22Rv1 (cell line): ENCODE measurements around the gene CRYZ.
"Not testable (repeated sequence)": the region's sequence is repeated elsewhere in the genome, so short reads cannot be mapped to it uniquely, and the experiment has no call there.

Experiments
- H3K27ac ChIP-seq: fragments of 450-650 bp; 2 replicates; pipeline ENCODE4 v1.5.1; 2017
- CTCF ChIP-seq: fragments of 450-650 bp; IDR thresholded peaks from 2 replicates; pipeline ENCODE4 v1.5.1; 2017; ENCODE audit warnings: mild to moderate bottlenecking
- ZFX ChIP-seq: fragments of 450-650 bp; IDR thresholded peaks from 2 replicates; pipeline ENCODE4 v1.6.1; 2017; ENCODE audit warnings: antibody characterized with exemption, borderline replicate concordance

The CRYZ gene

DNA sequence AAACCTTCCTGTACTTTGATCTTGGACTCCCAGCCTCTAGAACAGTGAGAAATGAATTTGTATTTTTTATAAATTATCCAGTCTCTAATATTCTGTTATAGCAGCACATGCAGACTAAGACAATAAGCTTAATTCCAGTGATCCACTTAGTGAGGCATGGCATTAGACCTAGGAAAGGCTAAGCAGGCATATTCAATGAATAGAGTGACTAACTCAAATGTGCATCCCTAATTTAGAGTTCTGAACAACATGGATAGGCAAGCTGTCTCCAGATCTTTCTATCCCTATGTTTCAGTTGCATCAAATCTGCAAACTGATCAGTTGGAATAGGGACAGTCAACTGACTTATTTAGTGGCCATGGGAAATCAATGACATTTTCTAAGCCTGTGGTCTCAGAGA is 54.9 kb downstream of the CRYZ start:
- TF ChIP-seq ZFX (no peak), CTCF (no peak)
- no peak overlapping the region for H3K27ac ChIP-seq

DNA sequence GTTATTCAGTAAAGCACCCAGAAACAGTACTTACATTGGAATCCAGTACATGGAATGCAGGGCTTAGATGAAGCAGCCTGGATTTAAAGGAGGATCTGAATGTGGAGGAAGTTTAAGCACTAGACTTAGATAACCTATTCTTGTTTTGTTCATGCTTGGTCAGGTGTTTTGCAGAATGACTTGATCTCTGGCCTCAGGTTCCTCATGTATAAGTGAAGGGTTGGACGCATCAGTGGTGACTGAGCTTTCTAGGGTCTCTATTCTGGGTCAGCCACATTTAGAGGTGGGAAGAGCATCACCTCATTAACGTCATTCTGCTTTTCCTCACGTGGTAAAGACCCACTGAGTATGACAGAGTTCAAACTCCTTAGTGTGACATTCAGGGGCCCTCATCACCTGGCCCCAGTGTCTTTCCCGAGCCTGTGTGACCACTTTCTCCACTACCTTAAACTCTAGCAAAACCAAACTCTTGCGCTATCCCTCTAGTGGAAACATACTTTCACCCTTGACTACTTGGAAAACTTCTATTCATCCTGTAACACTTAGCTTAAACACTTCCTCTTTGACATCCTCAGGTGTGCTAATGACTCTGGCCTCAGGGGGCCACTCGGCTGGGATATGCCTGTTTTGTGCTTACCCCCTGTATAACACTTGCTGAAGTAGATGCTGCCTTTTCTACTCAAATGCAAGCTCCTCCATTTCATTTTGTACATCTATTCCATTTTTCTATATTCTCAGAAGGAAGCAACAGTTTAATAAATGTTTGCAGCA is 58.4 kb downstream of the CRYZ start:
- no peak overlapping the region for H3K27ac ChIP-seq
- TF ChIP-seq ZFX: no peak
- TF ChIP-seq CTCF: no peak

- H3K27ac ChIP-seq: no peak within 1 kb of the TSS
- TF ChIP-seq ZFX (no peak), CTCF (no peak)
Measured at GRCh38 chr1:74673351-74674111, 59.3 kb downstream of the CRYZ start, which contains the start of gene ERICH3. TSS of gene ERICH3 (minus strand) at chr1:74673792. CDS start at chr1:74673519, 273 bp downstream.

- not testable (repeated sequence) for H3K27ac ChIP-seq
Measured at GRCh38 chr1:74670866-74671265, 62.0 kb downstream of the CRYZ start.
